ENCODE measurements around the gene M1AP.

The M1AP gene

GRCh38 chr2:74516650-74517049, 131.5 kb downstream of the M1AP start:
- DNase-seq: no peak

GRCh38 chr2:74515981-74516633, 132.0 kb downstream of the M1AP start:
- peak in 1 of 2 experiments; percentile 18 for DNase-seq

DNA sequence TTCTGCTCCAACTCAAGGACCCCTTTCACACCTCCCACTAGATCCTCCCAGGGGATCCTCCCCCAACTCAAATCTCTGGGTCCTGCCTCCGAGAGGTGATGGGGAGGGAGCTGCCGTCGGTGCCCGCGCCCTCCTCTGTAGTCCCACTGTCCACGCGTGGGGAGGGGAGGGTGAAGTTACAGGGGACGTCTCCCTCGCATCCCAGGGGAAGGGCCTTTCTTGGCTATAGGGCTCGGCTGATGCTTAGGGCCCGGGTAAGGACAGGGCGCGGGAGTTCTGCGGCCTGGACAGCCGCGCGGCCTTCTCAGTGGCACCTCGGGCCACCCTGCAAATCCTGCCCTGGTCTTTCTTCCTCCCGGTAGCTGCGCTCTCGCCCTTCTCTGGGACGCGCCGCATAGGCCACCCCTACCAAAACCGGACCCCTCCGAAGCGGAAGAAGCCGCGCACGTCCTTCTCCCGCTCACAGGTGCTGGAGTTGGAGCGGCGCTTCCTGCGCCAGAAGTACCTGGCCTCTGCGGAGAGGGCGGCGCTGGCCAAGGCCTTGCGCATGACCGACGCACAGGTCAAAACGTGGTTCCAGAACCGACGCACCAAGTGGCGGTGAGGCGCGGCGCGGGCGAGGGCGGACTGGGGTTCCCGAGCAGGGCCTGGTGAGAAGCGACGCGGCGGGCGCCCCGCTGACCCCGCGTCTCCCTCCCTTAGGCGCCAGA, 132.7 kb downstream of the M1AP start:
- DNase-seq: no peak

DNA sequence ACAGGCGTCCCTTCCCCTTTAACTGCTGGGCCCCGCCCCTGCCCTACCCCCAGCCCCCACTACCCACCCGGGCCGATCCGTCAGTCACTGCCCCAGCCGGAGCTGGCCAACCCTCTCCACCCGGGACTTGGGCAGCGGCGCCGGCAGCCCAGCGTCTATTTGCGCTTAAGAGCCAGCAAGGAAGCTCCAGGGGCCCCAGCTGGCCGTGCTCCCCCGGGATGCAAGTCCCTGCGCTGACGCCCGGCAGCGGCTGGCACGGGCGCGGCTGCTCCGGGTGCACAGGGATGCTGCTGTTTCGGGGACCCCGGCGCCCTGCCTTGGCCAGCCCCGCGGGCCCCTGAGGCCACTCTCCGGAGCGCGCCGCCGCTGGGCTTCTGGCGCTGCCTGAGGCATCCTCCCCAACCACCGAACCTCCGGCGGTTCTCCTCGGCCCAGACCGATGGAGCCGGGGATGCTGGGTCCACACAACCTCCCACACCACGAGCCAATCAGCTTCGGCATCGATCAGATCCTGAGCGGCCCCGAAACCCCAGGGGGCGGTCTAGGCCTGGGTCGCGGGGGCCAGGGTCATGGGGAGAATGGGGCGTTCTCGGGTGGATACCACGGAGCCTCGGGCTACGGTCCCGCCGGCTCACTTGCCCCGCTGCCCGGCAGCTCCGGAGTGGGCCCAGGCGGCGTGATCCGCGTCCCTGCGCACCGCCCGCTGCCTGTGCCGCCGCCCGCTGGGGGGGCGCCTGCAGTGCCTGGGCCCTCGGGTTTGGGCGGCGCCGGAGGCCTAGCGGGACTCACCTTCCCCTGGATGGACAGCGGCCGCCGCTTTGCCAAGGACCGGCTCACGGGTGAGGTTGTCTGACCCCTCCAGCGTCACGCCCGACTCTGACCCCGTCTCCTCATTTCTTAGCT, 133.5 kb downstream of the M1AP start, which contains the start of gene TLX2:
TLX2 (plus strand) TSS at position 83 of the 903 bp plus-strand sequence; CDS start at position 440, 357 bp downstream.
- peak; percentile 35 to 59 for DNase-seq

GRCh38 chr2:74513605-74514367, 134.3 kb downstream of the M1AP start:
- peak in 1 of 2 experiments; percentile 49 for DNase-seq

- DNase-seq: peak; percentile 9 to 51
Observed at GRCh38 chr2:74512744-74513604, 135.2 kb downstream of the M1AP start.

DNA sequence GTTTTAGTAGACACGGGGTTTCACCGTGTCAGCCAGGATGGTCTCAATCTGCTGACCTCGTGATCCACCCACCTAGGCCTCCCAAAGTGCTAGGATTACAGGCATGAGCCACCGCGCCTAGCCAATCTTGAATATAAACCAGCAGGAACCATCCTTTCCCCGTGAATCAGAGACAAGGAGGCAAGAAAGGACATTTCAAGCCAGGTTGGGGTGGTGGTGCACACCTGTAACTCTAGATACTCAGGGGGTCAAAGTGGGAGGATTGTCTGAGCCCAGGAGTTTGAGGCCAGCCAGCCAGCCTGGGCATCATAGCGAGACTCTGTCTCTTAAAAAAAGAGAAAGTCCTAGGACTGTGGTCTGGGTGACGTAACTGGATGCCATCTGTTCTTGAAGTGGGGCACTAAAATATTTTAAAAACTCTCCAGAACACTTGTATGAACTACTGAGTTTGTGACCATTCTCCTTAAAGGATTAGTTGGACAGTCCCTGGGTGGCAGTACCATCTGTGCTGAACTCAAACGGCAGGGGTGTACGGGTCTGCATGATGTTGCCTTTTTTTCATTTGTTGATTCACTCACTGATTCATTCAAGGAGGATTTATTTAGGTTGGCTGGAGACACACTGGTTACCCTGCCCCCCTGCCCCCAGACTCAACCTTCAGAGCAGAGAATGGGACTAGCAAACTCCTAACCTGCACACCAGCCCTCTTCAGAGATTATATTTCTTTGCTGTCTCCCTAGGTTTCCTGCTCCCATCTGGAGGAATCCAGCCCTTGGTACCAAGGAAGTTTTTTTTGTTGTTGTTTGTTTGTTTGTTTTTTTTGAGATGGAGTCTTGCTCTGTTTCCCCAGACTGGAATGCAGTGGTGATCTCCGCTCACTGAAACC, 136.8 kb downstream of the M1AP start:
- peak; percentile 85 to 93 for DNase-seq

GRCh38 chr2:74510272-74510671, 137.9 kb downstream of the M1AP start:
- DNase-seq: no peak

GRCh38 chr2:74507926-74508520, 140.1 kb downstream of the M1AP start:
- DNase-seq: peak; percentile 79 to 83
